GM04503 (cell line): Measurements from ENCODE around the gene ABCB10.
"Not testable (repeated sequence)": the region's sequence is repeated elsewhere in the genome, so short reads cannot be mapped to it uniquely, and the experiment has no call there.

ENCODE experiments used
- DNase-seq: peaks from one replicate; pipeline ENCODE4 v3.0.0-alpha.2; 2012; ENCODE audit warnings: low read depth

The ABCB10 gene

DNA sequence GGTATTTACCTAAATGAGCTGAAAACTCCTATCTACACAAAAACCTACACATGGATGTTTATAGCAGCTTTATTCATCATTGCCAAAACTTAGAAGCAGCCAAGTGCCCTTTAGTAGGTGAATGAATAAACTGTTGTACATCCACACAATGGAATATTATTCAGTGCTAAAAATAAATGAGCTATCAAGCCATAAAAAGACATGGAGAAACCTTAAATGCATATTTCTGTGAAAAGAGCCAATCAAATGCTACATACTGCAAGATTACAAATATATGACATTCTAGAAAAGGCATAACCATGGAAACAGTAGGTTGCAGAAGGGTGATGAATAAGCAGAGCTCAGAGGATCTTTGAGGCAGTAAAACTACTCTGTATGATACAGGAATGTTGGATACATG lies 23.3 kb downstream of the ABCB10 start:
- no peak for DNase-seq

DNA sequence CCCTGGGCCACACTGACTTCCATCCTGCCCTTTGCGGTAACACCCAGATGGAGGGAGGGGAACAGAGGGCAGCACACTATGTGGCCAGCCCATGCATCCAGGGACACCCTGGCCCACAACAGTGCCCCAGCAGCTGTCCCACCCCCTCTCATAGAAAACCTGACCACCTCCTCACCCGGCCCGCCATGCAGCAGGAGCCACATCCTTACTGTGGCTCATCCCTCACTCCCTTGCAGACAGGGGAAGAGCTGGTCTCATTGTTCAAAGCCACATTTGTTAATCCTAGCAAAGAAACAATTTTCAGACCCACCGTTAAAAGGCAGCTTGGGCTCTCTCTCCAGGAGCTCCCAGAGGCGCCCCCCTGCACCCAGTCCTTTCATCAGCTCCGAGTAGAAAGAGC lies 27.2 kb downstream of the ABCB10 start:
- DNase-seq: no peak

DNA sequence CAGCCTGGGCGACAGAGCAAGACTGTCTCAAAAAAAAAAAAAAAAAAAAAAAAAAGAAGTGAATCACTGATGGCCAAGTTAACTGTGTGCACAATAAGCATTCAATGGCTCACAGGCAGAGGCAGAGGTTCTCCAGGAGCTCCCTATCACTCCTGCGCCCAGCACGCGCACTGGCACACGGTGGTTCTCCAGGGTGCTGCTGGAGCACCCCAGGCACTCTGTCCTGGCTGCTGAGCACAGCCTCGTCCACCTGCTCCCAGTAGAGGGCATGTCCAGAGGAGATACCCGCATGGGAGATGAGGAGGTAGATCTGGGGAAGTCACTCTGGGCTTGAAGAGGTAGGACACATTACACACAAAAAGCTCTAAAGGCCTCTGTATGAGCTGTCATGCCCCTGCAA lies 28.9 kb downstream of the ABCB10 start:
- DNase-seq: no peak

DNA sequence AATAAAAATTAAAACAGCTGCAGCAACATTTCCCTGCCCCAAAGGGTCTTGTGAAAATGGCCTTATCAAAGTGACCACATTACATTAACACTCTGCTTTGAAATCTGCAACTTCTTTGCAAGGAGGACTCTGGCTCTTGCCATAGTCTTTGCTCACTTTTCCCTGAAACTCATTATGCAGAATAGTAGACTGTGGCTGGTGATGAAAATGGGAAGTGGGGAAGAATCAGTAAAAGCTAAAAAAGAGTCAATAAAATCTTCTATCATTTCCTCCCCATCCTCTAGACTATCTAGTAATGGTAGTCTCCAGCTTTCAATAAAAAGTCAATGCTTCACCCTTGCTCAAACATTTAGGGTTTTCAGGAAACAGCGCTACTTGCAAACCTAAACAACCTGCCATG lies 31.8 kb downstream of the ABCB10 start:
- no peak for DNase-seq

DNA sequence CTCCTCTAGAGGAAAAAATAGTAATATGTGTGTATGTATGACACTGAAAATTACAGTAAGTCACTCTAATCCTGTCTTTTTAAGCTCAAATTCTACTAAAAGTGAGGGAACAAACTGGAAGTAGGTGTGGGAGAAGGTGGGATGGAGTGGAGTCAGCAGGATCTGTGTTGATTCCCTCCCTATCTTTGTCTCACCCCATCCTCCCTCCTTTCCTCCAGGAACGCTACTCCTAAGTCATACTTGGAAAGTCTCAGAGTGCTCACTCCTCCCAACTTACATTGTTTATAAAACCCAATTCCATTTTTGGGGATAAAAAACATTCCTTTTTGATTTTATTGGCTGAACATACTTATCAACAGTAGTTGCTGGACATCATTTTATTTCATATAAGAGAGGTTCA lies 35.5 kb downstream of the ABCB10 start:
- DNase-seq: no peak

DNA sequence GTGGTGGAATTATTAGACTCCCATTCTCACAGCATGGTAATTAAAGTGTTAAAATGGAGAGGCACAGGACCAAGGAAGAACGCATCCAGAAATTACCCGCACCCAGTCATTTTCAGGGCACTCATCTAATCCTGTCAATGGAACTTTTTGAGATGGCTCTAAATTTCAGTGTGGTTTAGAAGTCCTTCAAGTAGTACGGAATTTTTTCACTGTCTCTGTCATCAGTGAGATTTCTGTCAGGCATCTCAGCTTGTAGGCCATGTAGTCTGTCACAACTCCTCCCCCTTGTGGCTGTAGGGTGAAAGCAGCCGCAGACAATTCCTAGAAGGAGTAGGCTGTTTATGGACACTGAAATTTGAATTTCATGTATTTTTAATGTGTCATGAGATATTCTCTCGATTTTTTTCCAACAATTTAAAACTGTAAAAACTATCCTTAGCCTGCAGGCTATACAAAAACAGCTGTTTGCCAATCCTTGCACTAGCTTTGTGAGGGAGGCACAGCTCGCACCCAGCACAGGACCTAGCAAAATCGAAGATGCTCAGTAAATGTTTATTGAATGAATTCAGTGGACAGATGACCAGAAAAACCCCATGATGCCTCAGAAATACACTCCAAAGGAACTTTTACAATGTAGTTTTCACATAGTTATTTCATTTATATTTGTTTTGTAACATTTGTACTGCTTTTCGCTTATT lies 43.8 kb downstream of the ABCB10 start:
- DNase-seq: peak; percentile 42

DNA sequence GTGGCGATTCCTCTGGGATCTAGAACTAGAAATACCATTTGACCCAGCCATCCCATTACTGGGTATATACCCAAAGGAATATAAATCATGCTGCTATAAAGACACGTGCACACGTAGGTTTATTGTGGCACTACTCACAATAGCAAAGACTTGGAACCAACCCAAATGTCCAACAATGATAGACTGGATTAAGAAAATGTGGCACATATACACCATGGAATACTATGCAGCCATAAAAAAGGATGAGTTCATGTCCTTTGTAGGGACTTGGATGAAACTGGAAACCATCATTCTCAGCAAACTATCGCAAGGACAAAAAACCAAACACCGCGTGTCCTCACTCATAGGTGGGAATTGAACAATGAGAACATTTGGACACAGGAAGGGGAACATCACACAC lies 46.9 kb downstream of the ABCB10 start:
- not testable (repeated sequence) for DNase-seq

DNA sequence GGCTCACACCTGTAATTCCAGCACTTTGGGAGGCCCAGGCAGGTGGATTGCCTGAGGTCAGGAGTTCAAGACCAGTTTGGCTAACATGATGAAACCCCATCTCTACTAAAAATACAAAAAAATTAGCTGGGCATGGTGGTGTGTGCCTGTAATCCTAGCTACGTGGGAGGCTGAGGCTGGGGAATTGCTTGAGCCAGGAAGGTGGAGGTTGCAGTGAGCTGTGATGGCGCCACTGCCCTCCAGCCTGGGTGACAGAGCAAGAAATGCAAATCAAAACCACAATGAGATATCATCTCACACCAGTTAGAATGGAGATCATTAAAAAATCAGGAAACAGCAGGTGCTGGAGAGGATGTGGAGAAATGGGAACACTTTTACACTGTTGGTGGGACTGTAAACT lies 47.3 kb downstream of the ABCB10 start:
- not testable (repeated sequence) for DNase-seq

DNA sequence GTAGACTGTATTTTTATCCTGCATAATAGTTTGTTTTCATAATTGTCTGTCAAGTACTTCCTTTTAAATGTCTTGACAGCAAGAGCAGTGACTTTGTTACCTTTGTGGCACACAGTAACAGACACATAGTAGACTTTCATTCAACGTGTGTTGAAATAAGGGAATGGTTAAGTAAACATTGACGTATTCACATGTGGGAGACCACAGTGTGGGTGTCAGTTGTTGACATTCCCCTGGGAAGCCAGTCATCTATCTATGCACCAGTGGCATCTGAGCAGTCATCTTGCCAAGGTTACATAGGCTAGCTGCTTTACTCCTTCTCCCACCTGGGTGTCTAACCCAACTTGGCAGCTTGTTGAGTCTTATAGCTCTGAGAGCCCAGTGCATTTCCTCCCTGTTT lies 48.9 kb downstream of the ABCB10 start:
- no peak for DNase-seq

DNA sequence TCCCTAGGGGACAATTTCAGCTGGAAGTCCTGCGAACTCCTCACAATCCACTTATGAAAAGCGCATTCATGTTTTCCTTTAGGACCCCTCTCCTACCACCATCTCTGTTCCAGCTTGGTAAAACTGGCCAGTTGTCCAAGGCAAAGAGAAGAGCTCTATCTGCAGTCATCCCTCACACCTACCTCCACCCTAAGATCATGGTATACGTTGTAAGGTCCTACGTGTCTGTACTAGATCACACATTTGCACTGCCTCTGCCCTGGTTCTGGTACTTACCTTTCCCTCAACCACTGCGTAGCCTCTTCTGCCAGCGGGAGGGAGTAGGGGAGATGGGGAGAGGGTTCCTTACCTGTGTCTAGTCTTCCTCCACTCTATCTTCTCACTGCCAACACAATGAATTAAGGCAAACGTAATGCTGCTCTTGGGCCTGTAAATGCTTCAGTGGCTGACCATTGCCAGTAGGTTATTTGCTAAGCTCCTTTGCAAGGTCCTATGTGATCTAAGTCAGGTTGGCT lies 49.6 kb downstream of the ABCB10 start:
- no peak for DNase-seq

DNA sequence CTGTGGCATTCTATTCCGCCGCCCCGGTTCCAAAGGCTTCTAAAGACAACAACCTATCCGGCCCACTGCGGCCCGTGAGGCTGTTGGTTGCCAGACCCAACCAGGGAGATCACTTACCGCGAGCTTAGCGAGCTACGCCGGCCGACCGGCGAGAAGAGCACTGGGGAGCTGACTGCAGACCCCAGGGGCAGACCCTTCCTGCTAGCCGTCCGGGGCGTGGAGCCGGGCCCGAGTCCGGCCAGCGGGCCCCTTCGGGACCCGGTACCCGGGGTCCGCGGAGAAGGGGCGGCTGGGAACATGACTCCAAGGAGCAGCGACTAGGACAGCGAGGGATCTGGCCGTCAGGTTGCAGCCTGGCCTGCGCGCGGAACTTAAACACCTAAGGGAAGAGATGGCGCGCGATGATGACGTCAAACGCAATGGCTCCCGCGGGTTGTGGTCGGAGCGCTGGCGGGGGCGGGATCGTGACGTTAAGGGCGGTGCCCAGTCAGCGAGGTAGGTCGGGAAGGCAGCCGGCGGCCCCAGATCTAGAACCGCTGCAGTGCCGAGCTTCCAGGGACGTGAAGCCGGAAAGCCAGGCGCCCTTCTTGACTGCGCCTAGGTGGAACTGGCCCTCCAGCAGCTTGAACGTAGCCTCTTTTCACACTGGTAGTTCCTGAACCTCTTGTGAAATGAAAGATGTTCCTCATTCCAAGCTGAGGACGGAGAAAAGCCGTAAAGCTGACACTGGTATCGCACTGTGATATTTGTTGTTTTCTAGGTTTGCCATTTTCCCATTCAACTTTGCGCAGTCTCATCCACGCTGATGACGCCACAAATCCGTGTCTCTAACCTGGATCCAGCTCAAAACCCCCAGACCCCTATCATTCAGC lies 50.3 kb downstream of the ABCB10 start, which contains the start of gene NUP133:
Gene NUP133 (minus strand): TSS at position 391 of the 872 bp plus-strand sequence. CDS start 92 bp downstream, at position 299.
- peak; percentile 80 for DNase-seq

DNA sequence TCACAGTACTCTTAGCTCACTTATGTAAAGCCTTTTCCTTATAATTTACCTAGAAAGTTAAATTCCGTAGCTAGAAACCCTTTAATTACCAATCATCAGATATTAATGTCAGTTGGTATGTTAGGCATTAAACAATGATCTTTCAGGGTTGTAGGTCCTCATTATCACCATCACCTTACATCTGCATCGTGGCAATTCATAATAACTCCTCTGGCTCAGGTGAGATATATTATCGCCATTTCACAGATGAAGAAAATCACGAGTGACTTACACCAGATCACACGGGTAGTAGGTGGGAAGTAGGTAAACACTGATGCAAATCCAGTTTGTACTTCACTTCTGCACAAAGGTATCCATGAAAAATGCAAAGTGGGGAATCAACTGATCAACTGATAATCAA lies 51.0 kb downstream of the ABCB10 start:
- DNase-seq: no peak

DNA sequence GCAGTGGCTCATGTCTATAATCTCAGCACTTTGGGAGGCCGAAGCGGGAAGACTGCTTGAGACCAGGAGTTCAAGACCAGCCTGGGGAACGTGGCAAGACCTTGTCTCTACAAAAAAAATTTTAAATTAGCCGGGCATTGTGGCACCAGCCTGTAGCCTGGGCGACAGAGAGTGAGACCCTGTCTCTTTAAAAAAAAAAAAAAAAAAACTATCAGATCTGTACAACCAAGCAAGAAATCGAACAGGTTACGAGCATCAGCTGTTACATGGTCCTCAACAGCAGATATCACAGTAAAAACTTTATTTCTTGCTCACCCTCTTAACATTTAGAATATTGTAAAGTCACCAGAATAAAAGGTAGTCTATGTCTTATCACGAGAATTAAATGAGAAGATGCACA lies 51.9 kb downstream of the ABCB10 start:
- no peak for DNase-seq

DNA sequence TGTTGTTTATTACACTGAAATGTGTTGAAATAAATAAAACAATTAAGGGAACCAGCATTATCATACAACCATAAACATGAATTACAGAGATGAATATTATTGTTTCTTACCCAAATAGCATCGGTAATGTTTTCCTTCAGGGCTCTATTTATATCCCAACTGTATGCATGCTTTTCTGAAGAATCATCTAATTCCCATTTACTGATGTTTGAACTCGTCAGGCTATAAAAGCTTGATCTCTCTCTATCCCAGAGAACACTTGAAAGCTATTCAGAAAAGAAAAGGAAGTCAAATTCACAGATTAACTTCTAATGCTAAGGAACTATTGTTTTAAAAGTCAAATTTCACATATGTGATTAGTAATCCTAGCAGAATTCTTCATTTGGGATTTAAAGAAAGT lies 62.7 kb downstream of the ABCB10 start:
- peak; percentile 11 for DNase-seq

DNA sequence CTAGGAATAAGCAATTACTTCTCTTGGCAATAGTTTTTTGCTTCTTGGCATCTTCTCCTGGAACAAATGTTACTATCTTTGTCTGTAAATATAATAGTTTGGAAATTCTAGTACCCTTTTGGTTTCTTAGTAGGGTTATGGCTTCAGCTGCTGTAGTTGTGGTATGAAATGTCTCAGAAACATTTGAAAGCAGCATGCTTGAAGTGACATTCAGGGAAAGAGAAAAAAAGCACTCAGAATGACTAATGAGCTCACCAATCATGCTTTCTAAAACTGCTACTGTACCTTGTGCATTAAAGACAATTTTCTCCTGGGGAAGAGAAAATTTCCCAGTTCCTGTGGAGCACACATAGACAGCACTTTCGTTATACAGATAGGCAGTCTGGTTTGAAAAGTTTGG lies 71.3 kb downstream of the ABCB10 start:
- DNase-seq: no peak

DNA sequence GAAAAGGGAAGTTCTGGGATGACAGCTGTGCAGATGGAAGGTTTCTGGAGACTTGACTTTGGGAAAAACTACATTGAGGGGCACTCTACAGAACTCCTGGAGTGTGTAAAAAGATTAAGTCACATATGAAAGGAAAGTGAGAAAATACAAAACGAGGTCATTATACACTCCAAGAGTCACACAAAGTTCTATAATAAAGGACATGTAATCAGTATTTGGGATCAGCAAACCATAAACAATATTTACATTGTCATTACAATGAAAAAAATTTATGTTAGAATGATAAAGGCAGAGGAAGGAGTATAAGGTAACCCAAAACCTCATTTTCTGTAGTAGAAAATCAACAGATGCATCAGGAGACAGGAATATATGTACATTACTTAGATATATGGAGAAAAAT lies 73.2 kb downstream of the ABCB10 start:
- no peak for DNase-seq

DNA sequence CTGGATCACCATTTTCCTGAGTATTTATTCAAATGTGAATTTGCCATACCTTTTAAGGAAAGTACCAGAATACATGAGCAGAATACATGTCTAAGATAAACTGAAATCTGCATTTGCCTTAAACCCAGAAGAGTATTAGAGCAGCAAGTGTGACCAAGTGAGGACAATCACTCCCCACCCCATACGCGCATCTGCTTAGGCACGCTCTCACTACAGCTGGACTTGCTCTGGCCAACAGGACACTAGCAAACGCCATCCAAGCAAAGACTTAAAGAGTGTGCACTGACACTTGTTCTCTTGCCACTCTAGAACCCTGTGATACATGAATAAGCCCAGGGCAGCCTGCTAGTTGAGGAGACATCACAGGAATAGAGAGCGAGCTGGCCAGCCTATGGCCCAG lies 76.0 kb downstream of the ABCB10 start:
- no peak for DNase-seq

DNA sequence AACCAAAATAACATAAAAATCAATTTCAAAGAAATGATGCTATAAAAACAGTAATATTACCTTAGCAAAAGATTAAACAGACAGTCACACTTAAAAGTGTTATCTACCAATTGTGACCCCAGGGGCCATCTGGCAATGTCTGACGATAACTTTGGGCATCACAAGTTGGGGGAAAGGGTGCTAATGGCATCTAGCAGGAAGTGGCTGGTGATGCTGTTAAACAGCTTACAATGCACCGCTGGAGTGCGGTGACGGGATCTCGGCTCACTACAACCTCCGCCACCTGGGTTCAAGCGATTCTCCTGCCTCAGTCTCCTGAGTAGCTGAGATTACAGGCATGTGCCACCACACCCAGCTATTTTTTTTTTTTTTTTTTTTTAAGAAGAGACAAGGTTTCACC lies 78.0 kb downstream of the ABCB10 start:
- no peak for DNase-seq

DNA sequence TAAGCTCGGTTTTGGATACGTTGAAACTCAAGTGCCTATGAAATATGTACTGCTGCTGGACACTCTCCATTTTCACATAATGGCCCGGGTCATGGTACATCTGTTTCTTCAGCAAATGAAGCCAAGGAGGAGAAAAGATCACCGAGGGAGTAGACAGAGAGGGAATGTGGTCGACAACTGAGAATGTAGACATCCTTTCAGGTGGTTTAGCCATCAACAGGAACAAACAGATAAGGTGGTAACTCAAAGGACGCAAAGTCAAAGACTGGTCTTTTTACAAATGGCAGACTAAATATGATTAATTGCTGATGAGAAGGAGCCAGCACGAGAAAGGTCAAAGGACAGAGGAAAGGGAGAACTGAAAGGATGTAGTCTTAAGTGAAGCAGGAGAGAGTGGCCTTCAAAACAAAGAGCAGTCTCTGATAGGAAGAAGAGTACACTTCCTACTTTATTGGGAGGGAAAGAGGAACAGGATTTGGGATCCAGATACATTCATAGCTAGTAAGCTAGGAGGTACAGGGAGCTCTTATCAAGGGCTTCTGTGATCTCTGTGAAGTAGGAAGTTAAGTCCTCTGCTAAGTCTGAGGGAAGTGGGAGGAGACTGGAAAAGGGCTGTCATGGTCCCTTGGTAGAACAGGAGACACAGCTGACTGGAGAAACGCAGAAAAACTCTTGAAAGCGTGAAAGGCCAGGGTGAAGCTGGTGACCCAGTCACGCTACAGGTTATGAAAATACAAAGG lies 78.7 kb downstream of the ABCB10 start:
- no peak for DNase-seq

DNA sequence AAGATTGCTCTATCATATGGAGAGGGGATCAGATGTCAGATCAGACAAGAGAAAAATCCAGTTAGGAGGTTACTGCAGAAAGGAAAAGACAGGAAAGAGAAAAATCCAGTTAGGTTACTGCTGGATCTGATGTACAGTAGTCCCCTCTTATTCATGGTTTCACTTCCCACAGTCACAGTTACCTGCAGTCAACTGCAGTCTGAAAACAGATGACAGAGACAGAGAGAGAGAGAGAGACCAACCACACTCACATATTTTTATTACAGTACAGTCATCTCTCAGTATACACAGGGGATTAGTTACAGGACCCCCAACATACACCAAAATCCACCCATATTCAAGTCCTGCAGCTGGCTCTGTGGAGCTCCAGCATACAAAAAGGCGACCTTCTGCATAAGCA lies 79.7 kb downstream of the ABCB10 start:
- DNase-seq: no peak

DNA sequence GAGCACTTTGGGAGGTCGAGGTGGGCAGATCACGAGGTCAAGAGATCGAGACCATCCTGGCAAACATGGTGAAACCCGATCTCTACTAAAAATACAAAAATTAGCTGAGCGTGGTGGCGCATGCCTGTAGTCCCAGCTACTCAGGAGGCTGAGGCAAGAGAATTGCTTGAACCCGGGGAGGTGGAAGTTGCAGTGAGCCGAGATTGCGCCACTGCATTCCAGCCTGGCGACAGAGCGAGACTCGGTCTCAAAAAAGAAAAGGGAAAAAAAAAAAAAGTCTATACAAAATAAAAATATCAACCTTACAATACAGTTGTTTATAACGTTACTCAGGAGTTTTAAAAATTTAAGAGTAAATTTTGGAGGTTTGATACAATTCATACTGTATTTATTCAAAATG lies 82.6 kb downstream of the ABCB10 start:
- DNase-seq: not testable (repeated sequence)

DNA sequence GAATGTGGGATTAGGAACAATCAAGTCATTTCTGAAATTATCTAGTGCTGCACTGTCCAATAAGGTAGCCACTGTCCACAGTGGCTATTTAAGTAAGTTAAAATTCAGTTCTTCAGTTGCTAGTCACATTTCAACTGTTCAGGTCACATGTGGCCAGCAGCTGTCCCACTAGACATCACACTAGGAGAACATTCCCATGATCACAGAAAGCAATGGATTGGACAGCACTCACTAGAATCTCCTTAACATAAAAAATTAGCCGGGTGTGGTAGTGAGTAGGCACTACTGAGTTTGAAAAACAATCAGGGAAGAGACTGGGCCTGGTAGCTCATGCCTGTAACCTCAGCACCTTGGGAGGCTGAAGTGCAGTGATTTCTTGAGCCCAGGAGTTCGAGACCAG lies 84.0 kb downstream of the ABCB10 start:
- DNase-seq: no peak

DNA sequence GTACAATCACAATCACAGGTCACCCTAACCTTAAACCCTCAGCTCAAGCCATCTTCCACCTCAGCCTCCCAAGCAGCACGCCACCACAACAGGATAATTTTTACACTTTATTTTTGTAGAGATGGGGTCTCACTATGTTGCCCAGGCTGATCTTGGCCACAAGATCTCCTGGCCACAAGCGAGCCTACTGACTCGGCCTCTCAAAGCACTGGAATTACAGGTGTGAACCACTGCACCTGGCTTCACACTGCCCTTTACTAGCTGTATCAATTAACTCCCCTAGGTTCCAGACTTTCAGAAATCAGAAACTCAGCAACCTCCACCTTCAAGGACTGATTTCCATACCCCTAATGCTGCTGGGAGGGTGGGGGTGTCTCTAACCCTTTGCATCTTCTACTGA lies 87.3 kb downstream of the ABCB10 start:
- DNase-seq: no peak
